Endodermal cell (in vitro differentiated cells): ENCODE results near the gene KATNAL1. TPM values are rescaled to one million over a fixed set of nuclear protein-coding genes. Genes with fewer than 3 reads are reported as not detected.
"Not testable (repeated sequence)": the region's sequence is repeated elsewhere in the genome, so short reads cannot be mapped to it uniquely, and the experiment has no call there.

Source experiments
- DNase-seq: peaks from one replicate; pipeline ENCODE4 v3.0.0-alpha.2; 2017
- H3K27ac ChIP-seq: 2 replicates; pipeline ENCODE4 v1.5.1; 2013; ENCODE audit warnings: mild to moderate bottlenecking, low read depth, low read length, moderate library complexity
- H3K27me3 ChIP-seq: 2 replicates; pipeline ENCODE4 v1.6.1; 2013; ENCODE audit warnings: mild to moderate bottlenecking, low read length, moderate library complexity; ENCODE audit not compliant: insufficient read depth, control insufficient read depth, poor library complexity, severe bottlenecking
- H3K36me3 ChIP-seq: 2 replicates; pipeline ENCODE4 v1.7.0; 2013; ENCODE audit warnings: mild to moderate bottlenecking, low read length, moderate library complexity; ENCODE audit not compliant: control insufficient read depth, insufficient read depth
- H3K4me1 ChIP-seq: one replicate; pipeline ENCODE4 v1.7.0; 2013; ENCODE audit warnings: low read length; ENCODE audit not compliant: control insufficient read depth, insufficient read depth
- H3K4me3 ChIP-seq: 2 replicates; pipeline ENCODE4 v1.5.1; 2013; ENCODE audit warnings: mild to moderate bottlenecking, low read length, moderate library complexity
- H3K9ac ChIP-seq: 2 replicates; pipeline ENCODE4 v1.6.1; 2013; ENCODE audit warnings: mild to moderate bottlenecking, low read length, moderate library complexity; ENCODE audit not compliant: poor library complexity, severe bottlenecking; ENCODE audit errors: extremely low read depth
- H3K9me3 ChIP-seq: 2 replicates; pipeline ENCODE4 v1.6.1; 2013; ENCODE audit warnings: mild to moderate bottlenecking, low read length, moderate library complexity; ENCODE audit not compliant: control insufficient read depth
- H3K27ac Mint-ChIP-seq: 2 replicates; pipeline ENCODE4 v1.8.0; 2020; ENCODE audit warnings: mixed read lengths
- H3K27me3 Mint-ChIP-seq: 2 replicates; pipeline ENCODE4 v1.8.0; 2021; ENCODE audit warnings: mild to moderate bottlenecking, mixed read lengths; ENCODE audit not compliant: insufficient read depth
- H3K36me3 Mint-ChIP-seq: 2 replicates; pipeline ENCODE4 v1.8.0; 2020; ENCODE audit warnings: low read depth, mixed read lengths
- H3K4me1 Mint-ChIP-seq: 2 replicates; pipeline ENCODE4 v1.8.0; 2020; ENCODE audit warnings: mixed read lengths
- H3K4me3 Mint-ChIP-seq: 2 replicates; pipeline ENCODE4 v1.8.0; 2020; ENCODE audit warnings: mild to moderate bottlenecking, moderate library complexity, mixed read lengths
- H3K9me3 Mint-ChIP-seq: 2 replicates; pipeline ENCODE4 v1.8.0; 2020; ENCODE audit warnings: mild to moderate bottlenecking, mixed read lengths
- CTCF ChIP-seq: fragments of 200-600 bp; sonication (generic); conservative IDR thresholded peaks from 2 replicates; pipeline ENCODE4 v1.5.0; 2021; ENCODE audit warnings: antibody characterized with exemption, mild to moderate bottlenecking
- WGBS, 2 experiments: methylation state at CpG; one replicate each; pipeline versions ENCODE4 v1.1.5 to v1.1.7; 2013; ENCODE audit warnings: missing lambda C conversion rate in 2 of 2, mixed read lengths in 1 of 2; ENCODE audit not compliant: insufficient coverage in 1 of 2, insufficient read length in 1 of 2; 5-methylcytosine and 5-hydroxymethylcytosine counted together
- total RNA-seq, 2 donors: library from RNA; stranded (reverse); fragmentation: NEBNext Ultra II Directional in 1 of 2; extraction: Animal tissue kit (Norgen Biotek cat#: 25700) in 1 of 2; gene quantifications; 2 replicates in 1 of 2; 3 replicates in 1 of 2; pipeline ENCODE4 v1.2.1, GENCODE V29; 2021

The KATNAL1 gene
- total RNA-seq, 2 donors from 2014 or later: 20.3 to 32.2 TPM

GRCh38 chr13:30179597-30180276 lies 127.6 kb downstream of the KATNAL1 start:
- Histone ChIP-seq H3K36me3 (no peaks in the 10 kb centered on the region), H3K9ac (no peak overlapping the region), H3K27ac (no peak overlapping the region), H3K4me1 (peaks cover 17% of the 10 kb centered on the region), H3K9me3 (no peaks in the 10 kb centered on the region), H3K4me3 (no peak overlapping the region), H3K27me3 (no peaks in the 10 kb centered on the region)
- peaks cover 3% of the 10 kb centered on the region for H3K9me3 Mint-ChIP-seq
- H3K4me3 Mint-ChIP-seq: no peak overlapping the region
- WGBS, 2 experiments: 89% methylated on average over 2 of the region's 2 CpGs; no CpG with 5 or more reads in 1 of the 2 experiments
- no peaks in the 10 kb centered on the region for H3K27me3 Mint-ChIP-seq
- H3K27ac Mint-ChIP-seq: peak overlapping the region; percentile 3
- TF ChIP-seq CTCF: no peak
- H3K4me1 Mint-ChIP-seq: peaks cover 32% of the 10 kb centered on the region
- H3K36me3 Mint-ChIP-seq: no peaks in the 10 kb centered on the region
- DNase-seq: no peak

GRCh38 chr13:30178976-30179375 lies 128.4 kb downstream of the KATNAL1 start:
- no peaks in the 10 kb centered on the region for H3K9me3 Mint-ChIP-seq
- WGBS, 2 experiments: 91 to 100% methylated on average over 5 of the region's 5 CpGs
- peaks cover 37% of the 10 kb centered on the region for H3K4me1 Mint-ChIP-seq
- peaks cover 17% of the 10 kb centered on the region for H3K4me1 ChIP-seq
- H3K27me3 Mint-ChIP-seq: no peaks in the 10 kb centered on the region
- no peaks in the 10 kb centered on the region for H3K36me3 Mint-ChIP-seq
- TF ChIP-seq CTCF: no peak
- DNase-seq: no peak
- no peak overlapping the region for H3K27ac Mint-ChIP-seq
- no peaks in the 10 kb centered on the region for H3K27me3 ChIP-seq
- no peak overlapping the region for H3K9ac ChIP-seq
- no peak overlapping the region for H3K27ac ChIP-seq
- no peak overlapping the region for H3K4me3 Mint-ChIP-seq
- no peak overlapping the region for H3K4me3 ChIP-seq
- H3K36me3 ChIP-seq: no peaks in the 10 kb centered on the region
- H3K9me3 ChIP-seq: no peaks in the 10 kb centered on the region

- no peak for DNase-seq
- no peak for TF ChIP-seq CTCF
- Histone ChIP-seq H3K4me3 (no peak overlapping the region), H3K27me3 (no peaks in the 10 kb centered on the region), H3K9me3 (no peaks in the 10 kb centered on the region), H3K27ac (no peak overlapping the region), H3K4me1 (peaks cover 6% of the 10 kb centered on the region), H3K9ac (no peak overlapping the region), H3K36me3 (no peaks in the 10 kb centered on the region)
- 98% methylated on average over 4 of the region's 5 CpGs; no CpG with 5 or more reads in 1 of the 2 experiments for WGBS, 2 experiments
- H3K9me3 Mint-ChIP-seq: no peaks in the 10 kb centered on the region
- H3K27ac Mint-ChIP-seq: no peak overlapping the region
- H3K27me3 Mint-ChIP-seq: no peaks in the 10 kb centered on the region
- no peaks in the 10 kb centered on the region for H3K36me3 Mint-ChIP-seq
- peaks cover 25% of the 10 kb centered on the region for H3K4me1 Mint-ChIP-seq
- no peak overlapping the region for H3K4me3 Mint-ChIP-seq
Measured at GRCh38 chr13:30175166-30175565, 132.2 kb downstream of the KATNAL1 start.

- H3K36me3 Mint-ChIP-seq, H3K27me3 ChIP-seq, H3K27ac Mint-ChIP-seq, H3K9me3 Mint-ChIP-seq, H3K9ac ChIP-seq, H3K9me3 ChIP-seq, H3K4me1 ChIP-seq, H3K36me3 ChIP-seq, DNase-seq, H3K4me3 Mint-ChIP-seq, H3K27ac ChIP-seq, H3K4me3 ChIP-seq, H3K27me3 Mint-ChIP-seq: not testable (repeated sequence)
- peaks cover 16% of the 10 kb centered on the region for H3K4me1 Mint-ChIP-seq
- 71 to 80% methylated on average over 4 to 6 of the region's 6 CpGs for WGBS, 2 experiments
Measured at GRCh38 chr13:30174250-30174649, 133.1 kb downstream of the KATNAL1 start.
